Amniotic epithelial cell (primary cell): ENCODE results near the gene KIFAP3.
"Not testable (repeated sequence)": the region's sequence is repeated elsewhere in the genome, so short reads cannot be mapped to it uniquely, and the experiment has no call there.

Source experiments
- DNase-seq: peaks from one replicate; pipeline ENCODE4 v3.0.0-alpha.2; 2010; ENCODE audit warnings: low read depth

Gene KIFAP3

DNA sequence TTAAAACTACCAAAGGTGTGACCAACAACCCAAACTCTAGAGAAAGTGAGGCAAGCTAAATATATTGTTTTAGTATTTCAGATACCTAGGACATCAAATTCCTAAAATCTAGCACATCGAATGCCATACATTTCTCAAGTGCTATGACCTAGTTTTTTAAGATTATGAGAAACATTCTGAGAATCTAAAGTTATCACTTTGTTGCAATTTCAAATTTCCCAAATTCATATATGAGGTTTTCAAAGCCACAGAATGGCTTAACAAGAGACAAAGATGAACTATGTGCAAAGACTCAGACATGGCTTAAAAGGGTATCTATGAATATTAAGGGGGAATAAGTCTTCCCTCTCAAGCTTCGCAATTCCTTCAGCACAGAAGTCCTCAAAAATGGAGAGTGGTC, 187.6 kb downstream of the KIFAP3 start:
- DNase-seq = peak; percentile 50

DNA sequence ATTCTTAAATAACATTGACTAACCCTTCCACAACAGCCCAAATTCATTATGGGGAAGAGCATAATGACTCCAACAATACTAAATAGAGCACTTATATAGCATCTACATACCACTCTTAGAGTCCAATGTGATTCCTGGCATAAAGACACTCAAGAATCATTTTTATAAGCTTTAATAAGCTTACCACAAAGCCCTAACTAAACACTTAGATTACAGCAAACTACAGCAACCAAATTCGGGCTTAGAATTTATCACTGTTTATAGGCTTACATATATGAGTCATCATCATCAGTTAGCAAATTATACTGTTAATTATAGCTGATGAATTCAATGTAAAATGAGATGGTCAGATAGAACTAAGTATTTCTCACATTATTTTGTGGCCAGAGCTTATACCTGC, 188.1 kb downstream of the KIFAP3 start:
- DNase-seq = peak; percentile 33

GRCh38 chr1:169885207-169885606, 189.3 kb downstream of the KIFAP3 start:
- no peak for DNase-seq

DNA sequence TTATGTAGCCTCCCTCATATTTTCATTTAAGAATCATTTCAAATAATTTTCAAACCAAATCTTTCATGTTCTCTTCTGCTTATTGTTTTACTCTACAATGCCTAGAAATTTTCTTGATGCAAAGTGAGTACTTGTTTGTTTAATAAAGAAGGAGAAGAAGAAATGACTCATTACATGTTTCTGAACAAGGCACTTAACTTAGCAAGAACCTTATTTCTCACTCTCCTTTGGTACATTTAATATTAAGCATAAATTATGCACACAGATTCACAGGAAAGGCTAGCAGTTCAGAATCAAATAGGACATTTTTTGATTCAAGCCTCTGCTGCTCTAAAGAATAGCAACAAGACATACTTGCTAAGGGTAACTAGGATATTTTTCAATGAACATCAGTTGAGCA, 189.9 kb downstream of the KIFAP3 start:
- no peak for DNase-seq

DNA sequence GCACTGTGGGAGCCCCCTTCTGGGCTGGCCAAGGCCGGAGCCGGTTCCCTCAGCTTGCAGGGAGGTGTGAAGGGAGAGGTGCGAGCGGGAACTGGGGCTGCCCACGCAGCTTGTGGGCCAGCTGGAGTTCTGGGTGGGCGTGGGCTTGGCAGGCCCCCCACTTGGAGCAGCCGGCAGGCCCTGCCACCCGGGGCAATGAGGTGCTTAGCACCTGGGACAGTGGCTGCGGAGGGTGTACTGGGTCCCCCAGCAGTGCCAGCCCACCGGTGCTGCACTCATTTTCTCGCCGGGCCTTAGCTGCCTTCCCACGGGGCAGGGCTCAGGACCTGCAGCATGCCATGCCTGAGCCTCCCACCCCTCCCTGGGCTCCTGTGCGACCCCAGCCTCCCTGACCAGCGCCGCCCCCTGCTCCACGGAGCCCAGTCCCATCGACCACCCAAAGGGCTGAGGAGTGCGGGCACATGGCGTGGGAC, 192.4 kb downstream of the KIFAP3 start:
- DNase-seq = no peak

DNA sequence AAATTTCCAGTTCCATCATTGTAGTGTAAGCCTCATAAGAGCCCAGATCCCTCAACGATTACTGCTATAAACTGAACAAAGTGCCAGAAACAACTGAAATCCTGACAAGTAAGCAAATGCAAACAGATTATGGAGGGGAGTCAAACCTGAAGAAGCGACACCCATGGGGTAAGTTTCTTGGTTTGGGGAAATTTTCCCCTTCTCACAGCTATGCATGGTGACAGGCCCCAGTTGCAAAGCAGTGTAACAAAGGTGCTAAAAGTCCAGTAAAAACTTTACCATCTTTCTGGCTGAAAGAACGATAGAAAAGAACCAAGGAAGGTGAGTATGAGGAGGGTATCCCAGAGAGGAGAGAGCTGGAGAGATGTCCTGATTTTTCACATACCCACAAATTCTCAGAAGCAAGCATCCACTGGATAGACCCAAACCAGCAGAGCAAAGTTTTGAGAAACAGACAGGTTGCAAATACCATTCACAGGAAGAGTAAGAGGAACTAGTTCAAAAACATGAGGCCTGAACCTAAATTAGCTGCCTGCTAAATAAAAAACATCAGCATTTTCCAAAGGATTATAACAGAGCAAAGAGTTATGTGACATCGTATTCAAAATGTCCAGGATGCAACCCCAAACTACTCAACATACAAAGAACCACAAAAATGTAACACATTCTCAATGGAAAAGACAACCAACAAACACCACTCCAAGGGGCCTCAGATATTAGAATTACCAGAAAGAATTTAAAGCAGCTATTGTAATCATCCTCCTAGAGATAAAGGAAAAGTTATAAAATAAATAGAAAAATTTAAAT, 195.3 kb downstream of the KIFAP3 start:
- DNase-seq = peak; percentile 56

DNA sequence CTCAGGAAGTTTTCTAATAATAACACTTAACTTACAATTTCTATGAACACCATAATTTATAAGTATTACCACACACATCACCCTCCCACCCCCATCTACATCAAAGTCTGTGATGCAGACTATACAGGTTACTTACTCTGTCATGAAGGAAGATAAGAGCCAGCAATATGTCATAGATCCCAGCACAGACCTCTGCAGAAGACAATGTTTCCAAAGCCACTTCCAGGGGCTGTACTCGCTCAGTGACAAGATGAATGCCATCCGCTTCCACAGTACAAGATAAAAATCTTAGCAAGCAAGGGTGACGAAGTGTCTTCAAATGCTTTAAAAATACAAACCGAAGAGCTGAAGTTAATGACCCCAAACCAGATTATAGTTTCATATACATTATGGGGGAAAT, 196.0 kb downstream of the KIFAP3 start:
- DNase-seq = peak; percentile 17

- peak; percentile 33 for DNase-seq
These were observed 196.5 kb downstream of the KIFAP3 start for GRCh38 chr1:169877800-169878491.

- DNase-seq = peak; percentile 83
These were observed 200.3 kb downstream of the KIFAP3 start for GRCh38 chr1:169874229-169874628.

DNA sequence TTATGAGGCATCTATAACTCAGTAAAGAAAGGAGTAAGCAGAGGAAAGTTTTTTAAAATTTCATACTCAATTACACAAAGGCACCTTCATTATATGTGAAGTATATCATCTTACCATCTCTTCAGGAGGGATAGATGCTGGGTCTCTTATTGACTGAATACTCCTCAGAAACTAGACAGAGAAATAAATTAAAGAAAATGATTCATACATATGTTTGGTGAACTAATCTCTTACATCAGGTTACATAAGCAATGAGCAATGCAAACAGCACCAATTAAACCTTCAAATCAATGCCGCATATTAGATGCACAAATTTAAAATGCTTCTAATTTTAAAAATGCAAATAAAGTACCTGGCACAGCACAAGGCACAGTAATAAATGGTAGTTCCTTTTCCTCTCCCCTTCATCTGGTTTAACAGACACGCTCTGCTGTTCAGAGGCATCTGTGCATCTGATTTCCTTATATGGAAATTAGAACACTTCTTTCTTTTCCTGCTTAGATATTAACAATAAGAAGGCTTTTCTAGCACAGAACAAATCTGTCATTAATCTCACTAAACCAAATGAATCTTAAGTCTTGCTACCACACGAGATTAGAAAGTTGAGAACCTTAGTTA, 200.8 kb downstream of the KIFAP3 start:
- DNase-seq = no peak

- peak; percentile 50 for DNase-seq
These were observed 201.6 kb downstream of the KIFAP3 start for GRCh38 chr1:169872906-169873305.

DNA sequence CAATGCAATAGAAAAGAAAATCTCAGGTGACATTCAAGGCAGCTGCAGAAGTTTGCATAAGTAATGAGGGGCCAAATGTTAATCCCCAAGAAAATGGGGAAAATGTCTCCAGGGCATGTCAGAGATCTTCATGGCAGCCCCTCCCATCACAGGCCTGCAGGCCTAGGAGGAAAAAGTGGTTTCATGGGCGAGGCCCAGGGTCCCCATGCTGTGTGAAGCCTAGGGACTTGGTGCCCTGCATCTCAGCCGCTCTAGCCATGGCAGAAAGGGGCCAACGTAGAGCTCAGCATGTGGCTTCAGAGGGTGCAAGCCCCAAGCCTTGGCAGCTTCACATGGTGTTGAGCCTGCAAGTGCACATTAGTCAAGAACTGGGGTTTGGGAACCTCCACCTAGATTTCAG, 202.5 kb downstream of the KIFAP3 start:
- DNase-seq = not testable (repeated sequence)
